Endothelial cell of hepatic sinusoid (primary cell): Measurements from ENCODE around the gene SLC25A22.

Experiments used
- in situ Hi-C: cut with HindIII; loops from 2 replicates; pipeline ENCODE4 v1.10.0; 2017; ENCODE audit warnings: low sequenced_read_pairs

The SLC25A22 gene

GRCh38 chr11:762421-763072, 35.5 kb downstream of the SLC25A22 start:
- in situ Hi-C loops, result loop anchor here (25.0 kb wide), 1 partner anchor 100 kb away; no protein-coding TSS in a partner anchor

GRCh38 chr11:761526-762108, 36.5 kb downstream of the SLC25A22 start:
- in situ Hi-C loops, result loop anchor here (25.0 kb wide), 1 partner anchor 99 kb away; no protein-coding TSS in a partner anchor

GRCh38 chr11:760236-760635, 37.8 kb downstream of the SLC25A22 start:
- in situ Hi-C loops, result loop anchor here (25.0 kb wide), 1 partner anchor 98 kb away; no protein-coding TSS in a partner anchor

- in situ Hi-C loops, result loop anchor here (25.0 kb wide), 1 partner anchor 87 kb away; no protein-coding TSS in a partner anchor
Observed at GRCh38 chr11:749731-750130, 48.4 kb downstream of the SLC25A22 start.

- in situ Hi-C loops, result no loop called here
Observed at GRCh38 chr11:748007-748359, 50.1 kb downstream of the SLC25A22 start.

GRCh38 chr11:747158-748006, 50.7 kb downstream of the SLC25A22 start, which contains the start of gene TALDO1:
Gene TALDO1, plus strand, starts transcription at chr11:747464. Its CDS starts 18 bp downstream, at chr11:747482.
- in situ Hi-C loops, result no loop called here

- in situ Hi-C loops, result no loop called here
Observed at GRCh38 chr11:746289-747157, 51.6 kb downstream of the SLC25A22 start.

- in situ Hi-C loops, result no loop called here
Observed at GRCh38 chr11:745428-745827, 52.7 kb downstream of the SLC25A22 start.

GRCh38 chr11:742571-743201, 55.4 kb downstream of the SLC25A22 start:
- in situ Hi-C loops, result no loop called here

GRCh38 chr11:742156-742546, 55.9 kb downstream of the SLC25A22 start:
- in situ Hi-C loops, result no loop called here
